Epidermal melanocyte (primary cell): ENCODE results near the gene CD63.
"Not testable (repeated sequence)": the region's sequence is repeated elsewhere in the genome, so short reads cannot be mapped to it uniquely, and the experiment has no call there.

ENCODE experiments used
- DNase-seq: peaks from one replicate; pipeline ENCODE4 v3.0.0; 2011; ENCODE audit warnings: low spot score; ENCODE audit not compliant: insufficient read length

Gene CD63

GRCh38 chr12:55728939-55729818 is at the start of gene CD63:
TSS of gene CD63 (minus strand) at chr12:55729009. CDS start at chr12:55728341, 668 bp downstream.
- DNase-seq: peak; percentile 95

- DNase-seq: no peak
Observed at GRCh38 chr12:55777856-55778255, 49.0 kb upstream of the CD63 start.

- DNase-seq: no peak
Observed at GRCh38 chr12:55771736-55772135, 42.9 kb upstream of the CD63 start.

- no peak for DNase-seq
Observed at GRCh38 chr12:55767156-55767555, 38.3 kb upstream of the CD63 start.

- DNase-seq: no peak
Observed at GRCh38 chr12:55765736-55766290, 37.0 kb upstream of the CD63 start.

- DNase-seq: no peak
Observed at GRCh38 chr12:55762646-55763045, 33.8 kb upstream of the CD63 start.

GRCh38 chr12:55760663-55761062 is 31.9 kb upstream of the CD63 start:
- DNase-seq: no peak

GRCh38 chr12:55758575-55758974 is 29.8 kb upstream of the CD63 start:
- not testable (repeated sequence) for DNase-seq

GRCh38 chr12:55757701-55758100 is 28.9 kb upstream of the CD63 start:
- DNase-seq: no peak

- no peak for DNase-seq
Observed at GRCh38 chr12:55755246-55755645, 26.4 kb upstream of the CD63 start.

- DNase-seq: no peak
Observed at GRCh38 chr12:55748230-55748993, 19.6 kb upstream of the CD63 start.

- DNase-seq: no peak
Observed at GRCh38 chr12:55746913-55747231, 18.1 kb upstream of the CD63 start.

- no peak for DNase-seq
Observed at GRCh38 chr12:55746174-55746912, 17.5 kb upstream of the CD63 start.

GRCh38 chr12:55745361-55746173 is 16.8 kb upstream of the CD63 start:
- no peak for DNase-seq

- DNase-seq: no peak
Observed at GRCh38 chr12:55744340-55745030, 15.7 kb upstream of the CD63 start.

GRCh38 chr12:55743406-55744339 is 14.9 kb upstream of the CD63 start:
- no peak for DNase-seq

- DNase-seq: peak; percentile 83
Observed at GRCh38 chr12:55742719-55743405, 14.1 kb upstream of the CD63 start, which contains the start of gene GDF11. TSS of gene GDF11 (plus strand) at chr12:55743122. CDS start at chr12:55743317, 195 bp downstream.

- DNase-seq: no peak
Observed at GRCh38 chr12:55741931-55742680, 13.3 kb upstream of the CD63 start.
